Measurements from ENCODE around the gene IL1A.

Gene IL1A

DNA sequence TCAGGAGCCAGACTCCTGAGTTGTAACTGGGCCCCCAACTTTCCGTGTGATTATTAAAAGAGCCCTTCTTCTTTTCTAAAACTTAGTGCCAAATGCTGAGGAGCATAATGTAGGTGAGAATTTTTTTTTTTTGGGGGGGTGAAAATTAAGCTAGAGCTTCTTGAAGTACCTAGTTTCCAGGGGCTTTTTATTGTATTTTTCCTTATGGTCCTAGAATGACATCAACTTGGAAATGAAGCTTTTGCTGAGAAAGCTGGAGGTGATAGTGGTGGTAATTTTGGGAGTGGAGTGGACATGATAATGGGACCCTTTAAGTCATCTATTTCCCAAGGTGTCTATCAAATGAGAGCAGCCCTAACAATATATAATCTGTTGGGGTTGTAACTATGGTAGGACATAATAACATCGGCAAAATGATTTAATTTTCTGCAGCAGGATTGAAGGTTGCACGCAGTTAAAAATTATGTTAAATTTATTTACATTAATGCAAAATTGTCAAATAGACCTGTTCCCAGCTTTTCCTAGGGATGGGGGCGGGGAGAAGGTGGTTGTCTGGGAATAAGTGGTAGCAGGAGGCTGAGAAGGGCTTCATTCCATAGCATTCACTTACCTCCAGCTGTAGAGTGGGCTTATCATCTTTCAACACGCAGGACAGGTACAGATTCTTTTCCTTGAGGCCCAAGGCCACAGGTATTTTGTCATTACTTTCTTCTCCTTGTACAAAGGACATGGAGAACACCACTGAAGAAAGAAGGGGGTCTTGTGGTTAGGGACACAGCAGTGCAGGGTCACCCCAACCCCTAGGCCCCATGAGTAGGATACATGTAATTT is 46.6 kb upstream of the IL1A start:
- Histone ChIP-seq H4K20me1 (ENCODE audit: insufficient read depth, low read length) (no peaks in the 10 kb centered on the region), H3K4me2 (ENCODE audit: insufficient read depth, low read length) (no peak overlapping the region), H3K4me3 (ENCODE audit: low read depth in 1 of 2, low read length in 2 of 2) (no peak overlapping the region), H3K79me2 (ENCODE audit: insufficient read depth, low read length) (no peaks in the 10 kb centered on the region), H3K9ac (ENCODE audit: low read depth, low read length) (no peak overlapping the region), H3K27ac (ENCODE audit: low read length) (no peak overlapping the region), H3K9me3 (ENCODE audit: insufficient read depth, low read length, severe bottlenecking) (no peaks in the 10 kb centered on the region), H3K4me1 (ENCODE audit: insufficient read depth, low read length) (no peaks in the 10 kb centered on the region), H3K36me3 (ENCODE audit: insufficient read depth, low read length) (no peaks in the 10 kb centered on the region), H3K27me3 (ENCODE audit: insufficient read depth, low read length, poor library complexity) (no peaks in the 10 kb centered on the region), H2AFZ (ENCODE audit: low read depth, low read length) (no peak overlapping the region)
- no peak for ATAC-seq (ENCODE audit: insufficient read depth, low read depth)
- TF ChIP-seq, protein P1, sequence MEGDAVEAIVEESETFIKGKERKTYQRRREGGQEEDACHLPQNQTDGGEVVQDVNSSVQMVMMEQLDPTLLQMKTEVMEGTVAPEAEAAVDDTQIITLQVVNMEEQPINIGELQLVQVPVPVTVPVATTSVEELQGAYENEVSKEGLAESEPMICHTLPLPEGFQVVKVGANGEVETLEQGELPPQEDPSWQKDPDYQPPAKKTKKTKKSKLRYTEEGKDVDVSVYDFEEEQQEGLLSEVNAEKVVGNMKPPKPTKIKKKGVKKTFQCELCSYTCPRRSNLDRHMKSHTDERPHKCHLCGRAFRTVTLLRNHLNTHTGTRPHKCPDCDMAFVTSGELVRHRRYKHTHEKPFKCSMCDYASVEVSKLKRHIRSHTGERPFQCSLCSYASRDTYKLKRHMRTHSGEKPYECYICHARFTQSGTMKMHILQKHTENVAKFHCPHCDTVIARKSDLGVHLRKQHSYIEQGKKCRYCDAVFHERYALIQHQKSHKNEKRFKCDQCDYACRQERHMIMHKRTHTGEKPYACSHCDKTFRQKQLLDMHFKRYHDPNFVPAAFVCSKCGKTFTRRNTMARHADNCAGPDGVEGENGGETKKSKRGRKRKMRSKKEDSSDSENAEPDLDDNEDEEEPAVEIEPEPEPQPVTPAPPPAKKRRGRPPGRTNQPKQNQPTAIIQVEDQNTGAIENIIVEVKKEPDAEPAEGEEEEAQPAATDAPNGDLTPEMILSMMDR (IDR thresholded peaks at IDR 0.05; ENCODE audit: borderline replicate concordance, extremely low read depth, low read length, poor library complexity, severe bottlenecking), result no peak
- TF ChIP-seq EZH2 (IDR thresholded peaks at IDR 0.05; ENCODE audit: borderline replicate concordance, low read depth, low read length, severe bottlenecking), result no peak
- no peak for DNase-seq

DNA sequence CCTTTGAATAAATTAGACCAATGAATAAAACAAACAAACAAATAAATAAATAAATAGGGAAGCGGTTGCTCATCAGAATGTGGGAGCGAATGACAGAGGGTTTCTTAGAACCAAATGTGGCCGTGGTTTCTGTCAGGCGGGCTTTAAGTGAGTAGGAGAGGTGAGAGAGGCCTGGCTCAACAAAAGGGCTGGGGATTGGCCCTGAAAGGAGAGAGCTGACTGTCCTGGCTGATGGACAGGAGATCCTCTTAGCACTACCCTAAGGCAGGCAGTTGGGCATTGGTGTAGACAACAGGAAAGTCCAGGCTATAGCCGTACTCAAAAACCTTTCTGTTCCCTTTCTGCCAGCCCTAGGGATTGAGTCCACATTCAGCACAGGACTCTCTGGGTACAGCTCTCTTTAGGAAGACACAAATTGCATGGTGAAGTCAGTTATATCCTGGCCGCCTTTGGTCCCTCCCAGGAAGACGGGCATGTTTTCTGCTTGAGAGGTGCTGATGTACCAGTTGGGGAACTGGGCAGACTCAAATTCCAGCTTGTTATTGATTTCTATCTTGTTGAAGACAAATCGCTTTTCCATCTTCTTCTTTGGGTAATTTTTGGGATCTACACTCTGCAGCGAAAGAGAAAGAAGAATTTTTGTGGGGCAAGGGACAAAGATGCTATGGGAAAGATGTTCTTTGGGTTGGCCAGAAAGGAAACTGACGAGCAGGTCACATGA is 45.8 kb upstream of the IL1A start:
- no peak for DNase-seq
- Histone ChIP-seq H3K27ac (ENCODE audit: low read length) (no peak overlapping the region), H3K9ac (ENCODE audit: low read depth, low read length) (no peak overlapping the region)

DNA sequence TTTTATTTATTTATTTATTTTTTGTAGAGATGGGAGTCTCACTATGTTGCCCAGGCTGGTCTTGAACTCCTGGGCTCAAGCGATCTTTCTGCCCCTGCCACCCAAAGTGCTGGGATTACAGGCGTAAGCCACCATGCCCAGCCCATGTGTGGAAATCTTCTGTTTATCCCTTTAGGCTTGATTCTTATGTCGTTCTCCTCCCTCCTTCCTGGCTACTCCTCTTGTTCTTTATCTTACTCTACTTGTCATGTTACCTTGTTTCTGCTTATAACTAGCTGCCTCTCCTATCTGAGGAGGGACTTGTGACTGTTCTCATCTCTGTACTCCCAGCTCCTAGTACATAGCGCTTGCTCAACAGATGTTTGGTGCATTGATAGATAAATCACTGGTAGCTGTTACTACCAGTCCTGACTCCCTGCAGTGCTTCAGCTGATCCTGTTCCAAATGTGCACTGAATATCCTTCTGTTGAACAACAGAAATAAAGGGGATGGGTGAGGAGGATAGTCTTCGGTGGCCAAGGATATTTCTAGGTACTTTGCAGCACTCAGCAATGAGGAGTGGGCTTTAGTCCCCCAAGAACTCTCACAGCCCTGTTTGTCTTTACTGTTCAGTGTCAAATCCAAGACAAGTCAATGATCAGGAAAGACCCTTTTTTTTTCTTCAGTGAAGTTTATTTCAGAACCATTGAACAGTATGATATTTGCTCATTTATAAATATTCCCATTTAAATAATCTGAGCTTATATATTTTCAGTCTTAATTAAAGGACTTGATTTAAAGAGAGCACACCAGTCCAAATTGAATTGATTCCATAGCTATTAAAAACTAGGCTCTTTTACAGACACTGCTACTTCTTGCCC is 45.0 kb upstream of the IL1A start:
- no peak overlapping the region for H2AFZ ChIP-seq (ENCODE audit: low read depth, low read length)
- no peak overlapping the region for H3K4me2 ChIP-seq (ENCODE audit: insufficient read depth, low read length)
- H4K20me1 ChIP-seq (ENCODE audit: insufficient read depth, low read length), result no peaks in the 10 kb centered on the region
- no peaks in the 10 kb centered on the region for H3K4me1 ChIP-seq (ENCODE audit: insufficient read depth, low read length)
- H3K36me3 ChIP-seq (ENCODE audit: insufficient read depth, low read length), result no peaks in the 10 kb centered on the region
- DNase-seq (no peak), ATAC-seq (ENCODE audit: insufficient read depth, low read depth) (no peak)
- H3K79me2 ChIP-seq (ENCODE audit: insufficient read depth, low read length), result no peaks in the 10 kb centered on the region
- no peak overlapping the region for H3K9ac ChIP-seq (ENCODE audit: low read depth, low read length)
- no peak overlapping the region for H3K27ac ChIP-seq (ENCODE audit: low read length)
- no peaks in the 10 kb centered on the region for H3K9me3 ChIP-seq (ENCODE audit: insufficient read depth, low read length, severe bottlenecking)
- H3K27me3 ChIP-seq (ENCODE audit: insufficient read depth, low read length, poor library complexity), result no peaks in the 10 kb centered on the region
- TF ChIP-seq, protein P1 (IDR thresholded peaks at IDR 0.05; ENCODE audit: borderline replicate concordance, extremely low read depth, low read length, poor library complexity, severe bottlenecking), result no peak
- no peak for TF ChIP-seq EZH2 (IDR thresholded peaks at IDR 0.05; ENCODE audit: borderline replicate concordance, low read depth, low read length, severe bottlenecking)
- no peak overlapping the region for H3K4me3 ChIP-seq (ENCODE audit: low read depth in 1 of 2, low read length in 2 of 2)

More for the DNA sequence above, 45.8 kb upstream of the IL1A start:
- Histone ChIP-seq H3K79me2 (ENCODE audit: insufficient read depth, low read length) (no peaks in the 10 kb centered on the region), H3K27me3 (ENCODE audit: insufficient read depth, low read length, poor library complexity) (no peaks in the 10 kb centered on the region), H4K20me1 (ENCODE audit: insufficient read depth, low read length) (no peaks in the 10 kb centered on the region), H3K9me3 (ENCODE audit: insufficient read depth, low read length, severe bottlenecking) (no peaks in the 10 kb centered on the region), H2AFZ (ENCODE audit: low read depth, low read length) (no peak overlapping the region), H3K4me2 (ENCODE audit: insufficient read depth, low read length) (no peak overlapping the region), H3K4me3 (ENCODE audit: low read depth in 1 of 2, low read length in 2 of 2) (no peak overlapping the region), H3K4me1 (ENCODE audit: insufficient read depth, low read length) (no peaks in the 10 kb centered on the region), H3K36me3 (ENCODE audit: insufficient read depth, low read length) (no peaks in the 10 kb centered on the region)
- no peak for ATAC-seq (ENCODE audit: insufficient read depth, low read depth)
- TF ChIP-seq, protein P1 (IDR thresholded peaks at IDR 0.05; ENCODE audit: borderline replicate concordance, extremely low read depth, low read length, poor library complexity, severe bottlenecking), result no peak
- no peak for TF ChIP-seq EZH2 (IDR thresholded peaks at IDR 0.05; ENCODE audit: borderline replicate concordance, low read depth, low read length, severe bottlenecking)

Measured in DND-41 (cell line).